HS-27A (cell line): ENCODE measurements around the gene TIGD1.
"Not testable (repeated sequence)": the region's sequence is repeated elsewhere in the genome, so short reads cannot be mapped to it uniquely, and the experiment has no call there.

Experiments used
- DNase-seq: peaks from one replicate; pipeline ENCODE4 v3.0.0-alpha.2; 2012; ENCODE audit warnings: low read depth, missing footprints

The TIGD1 gene

DNA sequence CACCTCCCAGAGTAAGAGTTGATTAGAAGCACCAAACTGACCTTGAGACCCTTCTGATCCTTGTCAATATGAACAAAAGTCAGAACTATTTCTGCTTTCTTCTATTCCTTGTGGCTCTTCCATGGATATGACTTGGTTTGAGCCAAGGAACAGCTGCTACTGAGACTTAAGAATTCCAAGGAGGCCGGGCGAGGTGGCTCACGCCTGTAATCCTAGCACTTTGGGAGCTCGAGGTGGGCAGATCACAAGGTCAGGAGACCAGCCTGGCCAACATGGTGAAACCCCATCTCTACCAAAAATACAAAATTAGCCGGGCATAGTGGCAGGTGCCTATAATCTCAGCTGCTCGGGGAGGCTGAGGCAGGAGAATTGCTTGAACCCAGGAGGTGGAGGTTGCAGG, 20.1 kb upstream of the TIGD1 start:
- not testable (repeated sequence) for DNase-seq

DNA sequence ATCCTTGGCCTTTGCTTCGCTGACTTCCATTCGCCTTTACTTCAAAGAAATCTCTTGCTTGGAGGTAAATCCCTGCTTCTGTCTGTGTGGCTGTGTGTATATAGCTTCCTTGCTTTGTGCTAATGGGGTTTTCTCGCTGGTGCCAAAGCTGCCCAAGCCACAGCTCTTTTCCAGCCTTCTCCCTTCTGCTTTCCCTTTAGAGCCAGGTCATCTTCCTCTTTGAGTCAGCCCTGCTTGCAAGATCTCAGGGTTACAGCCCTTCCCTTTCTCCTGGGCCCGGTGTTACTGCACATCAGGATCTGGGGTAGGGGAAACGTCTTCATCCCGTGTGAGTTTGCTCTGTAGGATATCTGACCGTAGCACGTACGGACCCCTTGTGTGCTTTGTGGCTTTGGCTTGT, 19.2 kb upstream of the TIGD1 start:
- no peak for DNase-seq

DNA sequence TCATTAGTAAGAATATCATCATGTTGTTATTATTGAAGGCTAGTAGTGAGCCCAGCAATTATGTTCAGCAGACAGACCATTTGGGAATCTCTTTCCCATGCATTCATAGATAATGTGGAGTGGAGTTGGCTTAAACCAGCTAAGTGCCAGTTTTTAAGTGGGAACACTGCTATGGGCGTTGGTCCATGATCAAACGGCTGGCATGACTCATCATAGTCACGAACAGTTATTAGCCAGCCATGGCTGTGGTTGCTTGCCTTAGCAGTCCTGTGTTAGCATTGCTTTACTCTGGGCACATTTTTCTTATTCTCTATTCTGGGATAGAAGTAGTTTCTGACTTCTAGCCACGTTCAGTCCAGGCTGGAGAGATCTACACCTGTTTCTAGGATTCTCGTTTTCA, 17.8 kb upstream of the TIGD1 start:
- peak; percentile 63 for DNase-seq

DNA sequence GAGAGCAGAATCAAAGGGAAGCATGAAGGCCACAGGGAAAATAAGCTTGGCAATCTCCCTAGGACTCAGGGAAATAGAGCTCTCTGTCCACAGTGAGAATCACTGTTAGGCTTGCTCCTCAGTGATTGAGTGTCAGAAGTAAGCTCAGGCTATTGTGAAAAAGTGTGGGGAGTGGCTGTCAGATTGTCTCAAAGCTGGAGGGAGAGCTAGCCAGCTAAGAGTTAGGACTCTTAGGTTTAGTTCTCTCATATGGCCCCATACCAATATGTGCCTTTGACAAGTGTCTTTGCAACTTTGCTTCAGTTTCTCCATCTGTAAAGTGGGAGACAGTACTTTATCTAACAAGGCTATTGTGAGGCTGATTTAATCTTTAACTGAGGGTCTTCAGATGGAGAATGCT, 17.4 kb upstream of the TIGD1 start:
- DNase-seq = no peak

DNA sequence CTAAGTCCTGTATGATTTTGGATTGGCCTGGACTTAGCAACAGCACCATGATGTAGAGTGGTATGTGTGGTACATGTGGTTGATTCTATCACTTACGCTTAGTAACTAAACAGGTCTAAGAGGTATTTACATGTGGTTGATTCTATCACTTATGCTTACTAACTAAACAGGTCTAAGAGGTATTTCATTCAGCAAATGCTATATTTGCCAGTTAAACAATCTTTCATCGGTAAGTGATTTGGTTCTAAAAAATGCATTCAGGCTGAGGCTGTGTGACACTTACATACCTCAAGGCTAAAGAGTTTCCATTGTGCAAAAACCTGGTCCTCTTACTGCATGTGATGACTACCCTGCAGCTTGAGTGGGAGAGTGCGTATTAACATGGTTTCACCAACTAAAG, 13.2 kb upstream of the TIGD1 start:
- no peak for DNase-seq

DNA sequence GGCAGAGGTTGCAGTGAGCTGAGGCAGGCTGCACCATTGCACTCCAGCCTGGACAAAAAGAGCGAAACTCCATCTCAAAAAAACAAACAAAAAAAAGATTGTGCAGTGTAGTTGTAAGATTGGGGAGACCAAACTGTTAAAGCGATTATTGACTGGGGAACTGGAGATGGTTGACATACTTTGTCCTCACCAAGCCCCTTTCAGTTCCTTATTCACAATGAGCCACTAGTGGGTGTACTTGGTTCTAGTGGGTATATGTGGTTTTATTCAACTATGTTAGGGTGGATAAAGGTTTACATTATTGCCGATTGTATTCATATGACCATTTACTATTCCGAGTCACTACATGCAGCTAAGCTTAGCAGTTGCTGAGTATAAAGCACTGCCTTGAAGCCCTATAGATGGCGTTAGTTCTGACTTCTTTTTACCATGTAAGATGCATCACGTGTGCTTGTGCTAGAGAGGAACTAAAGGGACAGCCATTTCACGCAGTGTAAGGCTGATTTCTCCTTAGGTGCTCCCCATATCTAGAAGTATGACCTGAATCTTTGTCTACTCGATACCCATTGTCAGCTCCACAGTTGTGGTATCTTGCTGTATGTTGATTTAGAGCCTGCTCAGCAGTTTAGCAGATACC, 12.3 kb upstream of the TIGD1 start:
- DNase-seq = no peak

DNA sequence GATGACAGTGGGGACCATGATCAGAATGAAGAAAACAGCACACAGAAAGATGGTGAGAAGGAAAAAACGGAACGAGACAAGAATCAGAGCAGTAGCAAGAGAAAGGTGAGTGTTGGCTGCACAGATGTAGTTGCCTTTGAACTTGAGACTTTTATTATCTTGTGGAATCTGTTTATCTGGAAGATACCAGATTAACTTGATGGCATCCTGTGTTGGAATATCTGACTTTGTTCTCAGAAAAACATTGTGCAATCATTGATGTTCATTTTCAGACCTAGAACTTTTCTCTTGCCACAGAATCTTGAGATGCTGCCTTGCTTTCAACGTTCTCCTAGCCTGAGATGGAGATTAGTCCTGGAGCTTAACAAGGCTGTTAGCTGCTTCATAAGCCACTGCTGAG, 6.1 kb upstream of the TIGD1 start:
- no peak for DNase-seq

DNA sequence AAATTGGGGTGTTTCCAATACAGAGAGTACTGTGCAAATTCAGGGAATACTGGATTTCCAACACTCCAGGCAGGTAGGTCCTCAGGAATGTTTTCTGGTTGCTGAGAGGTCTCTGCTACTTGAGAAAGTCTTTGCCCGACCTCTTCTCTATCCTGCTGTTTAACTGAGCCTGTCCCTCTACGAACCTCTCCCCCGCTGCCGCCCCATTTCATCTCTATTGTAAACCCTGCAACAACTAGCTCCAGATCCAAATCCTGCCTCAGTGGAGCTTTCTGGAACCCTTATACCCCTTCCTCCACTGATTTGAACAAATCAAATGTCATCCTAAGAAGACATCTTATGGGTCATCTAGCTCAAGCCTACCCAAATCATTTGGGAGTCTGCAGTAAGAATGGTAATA, 1.4 kb upstream of the TIGD1 start:
- no peak for DNase-seq

DNA sequence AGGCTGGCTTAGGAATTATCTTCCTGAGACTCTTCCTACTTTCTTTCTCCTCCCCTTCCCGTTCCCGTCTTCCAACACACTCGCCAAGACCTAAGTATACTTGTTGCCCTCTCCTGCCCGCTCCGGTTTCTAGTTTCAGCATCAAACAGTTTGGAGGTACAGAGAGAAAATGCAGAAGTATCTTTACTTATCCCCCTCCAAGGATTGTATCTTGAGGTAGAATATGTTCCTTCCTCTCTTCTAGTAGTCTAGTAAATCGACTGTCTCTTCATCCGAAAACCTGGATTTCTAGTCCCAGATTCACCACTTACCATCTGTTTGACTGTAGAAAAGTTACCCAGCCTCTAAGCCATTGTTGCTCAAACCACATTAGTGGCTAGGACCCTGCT, 887 bp upstream of the TIGD1 start:
- DNase-seq = no peak

DNA sequence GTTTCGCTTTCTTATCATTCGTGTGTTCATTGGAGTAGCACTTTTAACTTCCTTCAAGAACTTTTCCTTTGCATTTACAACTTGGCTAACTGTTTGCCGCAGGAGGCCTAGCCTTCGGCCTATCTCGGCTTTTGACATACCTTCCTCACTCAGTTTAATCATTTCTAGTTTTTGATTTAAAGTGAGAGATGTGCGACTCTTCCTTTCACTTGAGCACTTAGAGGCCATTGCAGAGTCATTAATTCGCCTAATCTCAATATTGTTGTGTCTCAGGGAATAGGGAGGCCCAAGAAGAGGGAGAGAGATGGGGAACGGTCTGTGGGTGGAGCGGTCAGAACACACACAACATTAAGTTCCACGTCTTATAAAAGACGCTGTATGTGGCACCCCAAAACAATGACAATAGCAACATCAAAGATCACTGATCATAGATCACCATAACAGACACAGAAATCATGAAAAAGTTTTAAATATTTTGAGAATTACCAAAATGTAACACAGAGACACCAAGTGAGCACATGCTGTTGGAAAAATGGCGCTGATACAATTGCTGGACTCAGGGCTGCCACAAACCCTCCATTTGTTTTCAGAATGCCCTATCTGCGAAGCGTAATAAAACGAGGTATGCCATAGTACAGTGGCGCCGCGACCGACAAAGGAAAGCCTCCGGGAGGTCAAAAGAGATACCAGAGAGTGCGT, 553 bp downstream of the TIGD1 start:
- DNase-seq = peak; percentile 23

DNA sequence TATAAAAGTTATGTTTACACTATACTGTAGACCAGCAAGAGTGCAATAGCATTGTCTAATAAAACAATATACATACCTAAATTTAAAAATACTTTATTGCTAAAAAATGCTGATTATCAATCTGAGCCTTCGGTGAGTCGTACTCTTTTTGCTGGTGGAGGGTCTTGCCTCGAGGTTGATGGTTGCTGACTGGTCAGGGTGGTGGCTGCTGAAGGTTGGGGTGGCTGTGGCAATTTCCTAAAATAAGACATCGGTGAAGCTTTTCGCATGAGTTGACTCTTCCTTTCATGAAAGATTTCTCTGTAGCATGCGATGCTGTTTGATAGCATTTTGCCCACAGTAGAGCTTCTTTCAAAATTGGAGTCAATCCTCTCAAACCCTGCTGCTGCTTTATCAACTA, 2.4 kb downstream of the TIGD1 start:
- DNase-seq = no peak

DNA sequence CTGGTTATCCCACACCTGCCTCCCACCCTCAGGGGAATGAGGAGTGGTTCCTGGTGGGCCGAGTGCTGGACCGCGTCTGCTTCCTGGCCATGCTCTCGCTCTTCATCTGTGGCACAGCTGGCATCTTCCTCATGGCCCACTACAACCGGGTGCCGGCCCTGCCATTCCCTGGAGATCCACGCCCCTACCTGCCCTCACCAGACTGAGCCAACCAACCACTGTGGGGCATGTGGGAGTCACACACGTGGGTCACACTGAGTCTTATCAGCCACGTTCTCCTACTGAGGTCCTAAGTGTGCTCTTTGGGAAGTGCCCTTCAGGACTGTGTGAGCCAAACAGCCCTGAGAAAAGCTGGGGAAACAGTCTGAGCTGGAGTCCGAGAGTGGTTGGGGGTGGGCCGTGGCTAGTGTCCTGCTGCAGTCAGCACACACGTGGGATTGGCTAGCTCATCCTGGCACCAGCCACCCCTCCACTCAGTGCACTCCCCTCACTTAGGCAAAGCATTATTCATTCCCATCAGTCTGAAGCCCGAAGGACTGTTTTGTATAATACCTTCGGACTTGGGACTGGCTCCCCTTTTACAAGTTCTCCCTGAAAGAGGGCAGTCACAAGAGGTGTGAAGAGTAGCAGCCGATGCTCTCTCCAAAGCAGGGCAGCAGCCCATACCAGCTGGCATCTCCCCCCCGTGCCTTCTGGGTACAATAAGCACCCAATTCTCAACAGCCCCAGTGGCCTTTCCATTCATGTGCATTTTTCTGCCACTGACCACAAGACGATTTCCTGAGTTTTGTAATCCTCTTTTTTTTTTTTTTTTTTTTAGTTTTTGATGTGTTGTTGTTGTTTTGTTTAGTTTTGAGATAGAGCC, 4.6 kb downstream of the TIGD1 start:
- no peak for DNase-seq

DNA sequence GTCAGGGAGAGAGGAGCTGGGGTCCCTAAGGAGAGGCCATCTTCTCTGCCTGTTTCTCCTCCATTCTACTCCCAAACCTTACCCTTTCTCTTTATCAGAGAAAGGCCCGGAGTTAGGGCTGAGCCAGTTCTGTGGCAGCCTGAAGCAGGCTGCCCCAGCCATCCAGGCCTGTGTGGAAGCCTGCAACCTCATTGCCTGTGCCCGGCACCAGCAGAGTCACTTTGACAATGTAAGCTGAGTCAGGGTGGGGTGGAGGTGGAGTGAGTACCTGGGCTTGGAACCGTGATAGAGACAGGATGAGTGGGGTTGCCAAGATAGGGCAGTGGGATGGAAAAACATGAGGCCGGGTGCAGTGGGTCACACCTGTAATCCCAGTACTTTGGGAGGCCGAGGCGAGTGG, 5.7 kb downstream of the TIGD1 start:
- no peak for DNase-seq

DNA sequence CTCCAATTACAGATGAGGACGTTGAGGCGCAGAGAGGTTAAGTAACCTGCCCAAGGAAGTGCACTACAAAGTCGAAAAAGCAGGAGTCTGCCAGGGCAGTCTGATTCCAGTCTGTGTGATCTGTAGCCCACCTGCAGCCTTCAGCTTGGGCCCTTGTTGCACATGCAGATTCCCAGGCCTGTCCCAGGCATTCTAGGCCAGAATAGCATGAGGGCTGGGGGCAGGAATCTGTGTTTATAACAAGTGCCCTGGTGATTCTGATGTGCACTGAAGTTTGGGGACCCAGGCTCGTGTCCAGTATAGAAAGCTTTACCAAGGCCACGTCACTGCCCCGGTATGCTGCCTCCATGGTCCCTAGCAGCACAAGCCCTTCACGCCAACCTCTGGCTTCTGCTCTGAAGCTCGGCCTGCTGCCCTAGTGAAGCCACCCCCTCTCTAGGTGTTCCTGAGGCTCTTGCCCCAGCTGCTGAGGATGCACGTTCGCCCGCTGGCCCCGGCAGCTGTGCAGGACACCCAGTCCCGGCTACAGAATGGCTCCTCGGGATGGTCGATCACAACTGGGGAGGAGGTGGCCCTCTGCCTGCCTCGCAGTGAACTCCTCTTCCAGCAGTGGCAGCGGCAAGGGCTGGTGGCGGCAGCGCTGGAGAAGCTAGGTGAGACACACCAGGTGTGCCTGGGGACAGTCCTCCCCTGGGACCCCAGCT, 6.3 kb downstream of the TIGD1 start:
- no peak for DNase-seq

DNA sequence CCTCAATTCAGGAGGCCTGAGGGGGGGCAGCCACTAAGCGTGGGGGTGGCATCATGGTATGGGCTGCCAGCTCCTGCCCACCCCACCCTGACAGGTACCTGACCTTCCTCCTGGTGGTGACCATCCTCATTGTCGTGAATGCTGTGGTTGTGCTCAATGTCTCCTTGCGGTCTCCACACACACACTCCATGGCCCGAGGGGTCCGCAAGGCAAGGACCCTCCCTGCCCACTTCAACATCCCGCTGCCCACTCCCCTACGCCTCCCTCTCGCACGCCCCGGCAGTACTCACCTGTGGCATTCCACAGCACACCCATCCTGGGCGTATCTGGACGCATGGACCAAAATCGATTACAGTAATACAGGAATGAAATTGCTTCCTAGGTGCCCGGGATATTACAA, 6.9 kb downstream of the TIGD1 start:
- DNase-seq = no peak

DNA sequence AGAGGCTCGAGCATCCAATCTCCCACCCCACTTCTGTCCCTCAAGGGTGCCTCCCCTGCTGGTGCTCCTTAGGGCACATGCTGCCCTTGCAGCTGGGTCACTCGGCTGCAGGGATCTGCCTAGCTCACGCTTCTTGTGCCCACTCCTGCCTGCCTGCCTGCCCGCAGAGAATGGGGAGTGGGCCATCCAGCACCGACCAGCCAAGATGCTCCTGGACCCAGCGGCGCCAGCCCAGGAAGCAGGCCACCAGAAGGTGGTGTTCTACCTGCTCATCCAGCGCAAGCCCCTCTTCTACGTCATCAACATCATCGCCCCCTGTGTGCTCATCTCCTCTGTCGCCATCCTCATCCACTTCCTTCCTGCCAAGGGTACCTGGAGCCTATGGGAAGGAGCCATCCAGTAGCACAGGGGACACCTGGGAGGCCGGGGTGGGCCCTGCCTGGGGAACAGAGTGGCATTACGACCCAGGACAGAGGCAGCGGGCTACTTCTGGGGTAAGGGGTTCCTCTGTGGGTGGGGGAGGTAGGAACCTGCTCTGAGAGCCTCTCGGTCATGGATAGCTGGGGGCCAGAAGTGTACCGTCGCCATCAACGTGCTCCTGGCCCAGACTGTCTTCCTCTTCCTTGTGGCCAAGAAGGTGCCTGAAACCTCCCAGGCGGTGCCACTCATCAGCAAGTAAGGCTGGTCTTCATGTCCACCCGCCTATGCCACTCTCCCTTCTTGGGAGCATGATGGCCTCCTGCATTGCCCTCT, 7.5 kb downstream of the TIGD1 start:
- DNase-seq = no peak

DNA sequence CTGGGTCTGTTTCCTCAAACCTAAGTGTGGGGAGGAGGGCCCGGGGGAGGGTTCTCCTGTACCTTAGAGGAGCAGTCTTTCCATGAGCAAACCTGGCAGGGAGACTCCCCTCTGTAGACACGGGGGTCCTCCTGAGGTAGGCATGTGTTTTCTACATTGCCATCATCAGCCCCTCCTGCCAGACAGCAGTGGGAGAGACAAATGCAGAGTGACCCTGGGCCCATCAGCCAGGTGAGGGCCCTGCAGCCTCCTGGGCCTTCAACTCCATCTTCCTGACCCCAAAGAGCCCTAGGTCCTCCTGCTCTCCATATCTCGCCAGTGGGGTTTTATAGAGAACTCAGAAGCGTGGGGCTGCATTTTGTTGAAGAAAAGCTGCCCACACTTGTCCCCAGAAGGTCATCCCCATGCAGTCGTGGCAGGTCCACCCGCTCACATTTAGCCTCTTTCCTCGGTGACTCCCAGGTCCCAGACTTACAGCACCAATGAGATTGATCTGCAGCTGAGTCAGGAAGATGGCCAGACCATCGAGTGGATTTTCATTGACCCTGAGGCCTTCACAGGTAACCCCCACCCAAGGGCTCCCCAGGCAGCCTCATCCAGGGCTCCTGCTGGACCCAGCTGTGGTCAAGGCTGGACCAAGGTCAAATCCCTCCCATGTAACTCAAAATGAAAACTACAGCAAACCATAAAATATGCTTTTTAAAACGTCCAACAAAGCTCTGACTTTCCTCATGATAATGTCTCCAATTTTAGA, 8.2 kb downstream of the TIGD1 start:
- no peak for DNase-seq

DNA sequence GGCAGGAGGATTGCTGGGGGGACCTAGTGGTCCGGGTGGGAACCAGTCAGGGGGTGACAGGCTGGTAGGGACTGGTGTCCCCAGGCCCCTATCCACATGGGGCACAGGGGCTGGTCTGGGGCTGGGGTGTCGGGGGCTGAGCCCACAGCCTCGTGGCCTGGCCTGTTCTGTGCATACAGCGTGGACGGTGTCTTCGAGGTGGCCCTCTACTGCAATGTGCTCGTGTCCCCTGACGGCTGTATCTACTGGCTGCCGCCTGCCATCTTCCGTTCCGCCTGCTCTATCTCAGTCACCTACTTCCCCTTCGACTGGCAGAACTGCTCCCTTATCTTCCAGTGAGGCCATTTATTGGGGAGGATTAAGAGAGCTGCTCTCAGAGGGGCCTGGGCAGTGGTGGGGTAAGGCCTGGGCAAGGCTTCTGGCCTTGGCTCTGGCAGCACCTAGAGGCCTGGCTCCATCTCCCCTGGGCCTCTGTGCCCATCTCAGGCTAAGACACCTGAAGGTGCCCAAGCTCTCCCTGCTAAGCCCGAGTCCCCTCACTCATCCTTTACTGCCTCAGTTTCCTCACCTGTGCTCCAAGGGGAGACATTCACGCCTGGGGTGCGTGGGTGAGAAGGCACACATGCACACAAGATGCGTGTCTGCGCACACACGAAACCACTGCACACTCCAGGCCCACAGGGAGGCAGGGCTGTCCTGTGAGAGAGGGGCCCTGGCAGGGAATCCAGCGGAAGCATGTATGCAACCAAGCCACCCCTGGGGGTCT, 9.0 kb downstream of the TIGD1 start:
- no peak for DNase-seq

DNA sequence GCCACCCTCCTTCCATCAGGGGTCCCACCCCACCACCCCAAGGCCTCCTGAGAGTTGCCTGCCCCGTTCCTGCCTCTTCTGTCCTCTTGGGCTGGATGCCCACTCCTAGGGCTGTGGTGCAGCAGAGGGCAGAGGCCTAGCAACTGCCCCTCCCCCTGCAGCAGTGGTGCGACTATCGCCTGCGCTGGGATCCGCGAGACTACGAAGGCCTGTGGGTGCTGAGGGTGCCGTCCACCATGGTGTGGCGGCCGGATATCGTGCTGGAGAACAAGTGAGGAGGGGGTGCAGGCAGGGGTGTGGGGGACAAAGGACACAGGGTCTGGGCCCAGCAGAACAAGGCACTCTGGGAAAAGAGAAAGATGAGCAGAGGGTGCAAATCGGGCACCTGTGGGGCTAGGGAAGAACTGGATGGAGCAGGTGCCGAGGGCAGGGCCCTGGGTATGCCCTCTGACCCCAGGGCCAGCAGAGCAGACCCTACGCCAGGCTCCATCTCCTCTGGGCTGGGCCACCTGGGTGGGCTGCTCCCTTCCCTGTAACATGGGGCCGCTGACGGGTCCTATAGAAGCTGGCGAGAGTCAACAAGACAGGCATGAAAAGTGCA, 9.8 kb downstream of the TIGD1 start:
- no peak for DNase-seq
